Activated CD4-positive, alpha-beta T cell treated with anti-CD3 and anti-CD28 coated beads, Interleukin-10, Interleukin-2, amounts not matched to agents 100 ng/mL and 50 ng/mL, durations not matched to agents 16 hours and 8 hours (primary cell): ENCODE results near the gene CT47A7.
A peak's percentile ranks its signal among the peaks of the same experiment; 100 is the strongest.
"Not testable (repeated sequence)": the region's sequence is repeated elsewhere in the genome, so short reads cannot be mapped to it uniquely, and the experiment has no call there.

ENCODE experiments used
- DNase-seq: peaks from one replicate; pipeline ENCODE4 v3.0.0-alpha.2; 2020

Gene CT47A7

DNA sequence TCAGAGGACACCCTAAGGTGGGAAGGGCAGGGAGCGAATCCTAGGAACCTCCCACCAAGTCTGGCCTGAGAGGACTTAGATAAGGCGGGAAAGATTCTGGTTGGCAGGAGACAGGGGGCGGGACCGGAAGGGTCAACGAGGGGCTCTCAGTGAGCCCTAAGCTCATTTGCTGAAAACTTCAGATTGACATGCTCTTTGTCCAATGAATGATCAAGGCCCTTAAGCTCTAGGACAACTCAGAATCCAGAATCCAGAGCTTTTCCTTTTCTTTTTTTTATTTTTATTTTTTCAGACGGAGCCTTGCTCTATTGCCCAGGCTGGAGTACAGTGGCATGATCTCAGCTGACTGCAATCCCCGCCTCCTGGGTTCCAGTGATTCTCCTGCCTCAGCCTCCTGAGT, at the start of gene CT47A7:
TSS of gene CT47A7 (minus strand) at position 101 of the 400 bp plus-strand sequence. CDS start 255 bp downstream, outside the sequence.
- not testable (repeated sequence) for DNase-seq

DNA sequence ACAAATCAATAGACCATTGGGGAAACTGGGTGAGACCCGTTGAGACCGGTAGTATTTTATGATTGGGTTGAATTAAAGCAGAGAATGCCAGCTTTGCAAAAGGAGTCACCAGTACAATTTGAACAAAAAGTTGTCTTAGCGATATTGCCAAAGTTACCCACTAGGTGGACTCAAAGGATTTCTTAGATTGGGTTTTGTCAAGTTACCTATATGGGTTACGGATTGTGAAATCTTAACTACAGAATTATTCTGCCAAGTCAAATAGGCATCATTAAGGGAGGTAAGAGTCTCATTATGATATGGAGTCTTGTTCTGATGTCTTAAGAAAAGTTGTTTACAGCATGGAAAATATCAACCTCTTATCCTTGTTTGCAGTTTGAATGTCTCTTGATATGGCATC, 44.2 kb upstream of the CT47A7 start:
- peak; percentile 29 for DNase-seq

GRCh38 chrX:120999413-120999812, 43.0 kb upstream of the CT47A7 start:
- no peak for DNase-seq

DNA sequence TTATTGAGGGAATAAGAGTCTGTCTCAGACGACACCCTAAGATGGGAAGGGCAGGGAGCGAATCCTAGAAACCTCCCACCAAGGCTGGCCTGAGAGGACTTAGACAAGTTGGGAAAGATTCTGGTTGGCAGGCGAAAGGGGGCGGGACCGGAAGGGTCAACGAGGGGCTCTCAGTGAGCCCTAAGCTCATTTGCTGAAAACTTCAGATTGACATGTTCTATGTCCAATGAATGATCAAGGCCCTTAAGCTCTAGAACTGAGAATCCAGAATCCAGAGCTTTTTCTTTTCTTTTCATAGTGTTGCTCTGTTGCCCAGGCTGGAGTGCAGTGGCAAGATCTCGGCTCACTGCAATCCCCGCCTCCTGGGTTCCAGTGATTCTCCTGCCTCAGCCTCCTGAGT, 29.3 kb upstream of the CT47A7 start, which contains the start of gene CT47A1:
TSS of gene CT47A1 (minus strand) at position 101 of the 400 bp plus-strand sequence. CDS start 231 bp downstream, outside the sequence.
- not testable (repeated sequence) for DNase-seq
